ENCODE results near the gene ISY1.

Gene ISY1

DNA sequence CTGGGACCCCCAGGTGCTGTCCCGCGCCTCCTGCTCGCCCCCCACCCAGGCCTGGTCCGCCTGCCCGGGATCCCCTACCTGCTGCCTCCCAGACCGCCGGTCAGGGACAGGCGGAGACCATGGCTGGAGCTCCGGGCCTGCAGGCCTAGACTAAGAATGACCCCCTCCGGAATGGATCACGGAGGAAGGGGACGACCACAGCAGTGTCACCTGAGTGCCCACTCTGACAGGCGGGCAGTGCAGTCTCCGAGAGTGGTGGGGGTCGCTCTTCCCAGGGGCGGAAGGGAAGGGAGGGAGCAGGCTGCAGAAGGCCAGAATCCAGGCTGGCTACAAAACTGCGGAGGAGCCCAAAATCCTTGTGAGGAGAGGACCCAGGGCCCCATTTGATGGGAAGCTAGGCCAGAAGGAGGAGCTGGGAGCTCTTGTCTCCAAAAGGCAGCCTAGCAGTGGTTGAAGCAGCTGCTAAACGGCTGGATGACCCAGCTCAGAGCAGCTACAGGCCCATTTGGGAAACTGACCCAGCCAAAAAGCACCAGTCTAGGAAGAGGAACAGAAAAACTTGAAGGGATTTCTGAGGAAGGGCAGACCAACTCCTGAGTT lies 38.4 kb downstream of the ISY1 start:
- H3K4ac ChIP-seq (ENCODE audit: low read length): no peak overlapping the region
- no peak overlapping the region for H2BK12ac ChIP-seq (ENCODE audit: low read length)
- H3K4me1 ChIP-seq (ENCODE audit: control insufficient read depth in 2 of 2, insufficient read depth in 1 of 2, low read depth in 1 of 2, low read length in 2 of 2): peaks cover 11 to 18% of the 10 kb centered on the region in 2 donors
- H2BK15ac ChIP-seq (ENCODE audit: low read length): no peak overlapping the region
- H3K79me1 ChIP-seq (ENCODE audit: low read depth, low read length): no peaks in the 10 kb centered on the region
- WGBS, 2 donors (ENCODE audit: extremely low coverage in 2 of 2, insufficient read length in 2 of 2, insufficient replicate concordance in 1 of 2): no CpG with 5 or more reads among the region's 18 CpGs
- peak overlapping the region; percentile 84 for H3K18ac ChIP-seq (ENCODE audit: low read length)
- no peak overlapping the region for H3K14ac ChIP-seq (ENCODE audit: low read length)
- DNase-seq (ENCODE audit: low spot score): no peak
- peak overlapping the region; percentile 76 for H3K4me2 ChIP-seq (ENCODE audit: insufficient read depth, low read length, poor library complexity, severe bottlenecking)
- H3K36me3 ChIP-seq (replicated peaks in 1 of 2; ENCODE audit: control insufficient read depth in 2 of 2, insufficient read depth in 2 of 2, low read length in 2 of 2): peaks cover 0 to 10% of the 10 kb centered on the region in 2 donors
- no peak overlapping the region for H4K91ac ChIP-seq (ENCODE audit: low read depth, low read length, poor library complexity)
- H3K9me3 ChIP-seq (replicated peaks in 1 of 2; ENCODE audit: control insufficient read depth in 2 of 2, insufficient read depth in 1 of 2, low read depth in 1 of 2, low read length in 2 of 2): no peaks in the 10 kb centered on the region
- H2AK5ac ChIP-seq (ENCODE audit: low read depth, low read length): no peak overlapping the region
- H3K9ac ChIP-seq (ENCODE audit: low read depth, low read length, poor library complexity): peak overlapping the region; percentile 88
- peak overlapping the region; percentile 1 for H2BK5ac ChIP-seq (ENCODE audit: low read length)
- H3K23ac ChIP-seq (ENCODE audit: low read depth, low read length, poor library complexity): no peak overlapping the region
- H3K27me3 ChIP-seq (ENCODE audit: control insufficient read depth in 3 of 3, insufficient read depth in 3 of 3, low read depth in 1 of 3, low read length in 3 of 3): no peaks in the 10 kb centered on the region
- no peak overlapping the region for H4K8ac ChIP-seq (ENCODE audit: low read depth, low read length)
- H2BK120ac ChIP-seq (ENCODE audit: low read depth, low read length): no peak overlapping the region
- peak overlapping the region; percentile 85 for H2AFZ ChIP-seq (ENCODE audit: low read length)
- H3K27ac ChIP-seq (replicated peaks; ENCODE audit: low read length): no peak overlapping the region
- peak overlapping the region; percentile 72 to 80 for H3K4me3 ChIP-seq (ENCODE audit: low read length in 2 of 2)

DNA sequence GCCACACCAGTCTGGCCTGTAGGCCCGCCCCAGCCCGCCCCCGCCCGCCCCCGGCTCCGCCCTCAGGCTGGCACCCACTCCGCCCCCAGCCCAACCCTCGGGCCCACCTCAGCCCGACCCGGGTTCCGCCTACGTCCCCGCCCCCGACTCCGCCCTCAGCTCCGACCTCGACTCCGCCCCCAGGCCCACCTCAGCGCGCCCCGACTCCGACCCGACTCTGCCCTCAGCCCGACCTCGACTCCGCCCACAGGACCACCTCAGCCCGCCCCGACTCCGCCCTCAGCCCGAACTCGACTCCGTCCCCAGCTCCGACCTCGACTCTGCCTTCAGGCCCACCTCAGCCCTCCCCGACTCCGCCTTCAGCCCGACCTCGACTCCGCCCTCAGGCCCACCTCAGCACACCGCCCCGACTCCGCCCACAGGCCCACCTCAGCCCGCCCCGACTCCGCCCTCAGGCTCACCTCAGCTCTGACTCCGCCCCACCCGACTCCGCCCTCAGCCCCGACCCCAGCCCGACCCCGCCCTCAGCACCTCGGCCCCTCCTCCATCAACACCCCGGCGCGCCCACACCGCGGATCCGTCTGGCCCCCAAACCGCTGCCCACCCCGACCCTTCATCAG lies 39.0 kb downstream of the ISY1 start, which contains the start of gene RAB43:
TSS of gene RAB43 (minus strand) at position 13 of the 620 bp plus-strand sequence. CDS start 315 bp downstream, outside the sequence.
- Histone ChIP-seq H3K79me1 (ENCODE audit: low read depth, low read length) (no peaks in the 10 kb centered on the region), H3K9ac (ENCODE audit: low read depth, low read length, poor library complexity) (peak within 1 kb of the TSS; percentile 90), H4K8ac (ENCODE audit: low read depth, low read length) (no peak within 1 kb of the TSS), H3K27me3 (ENCODE audit: control insufficient read depth in 3 of 3, insufficient read depth in 3 of 3, low read depth in 1 of 3, low read length in 3 of 3) (no peaks in the 10 kb centered on the region), H2AFZ (ENCODE audit: low read length) (peak within 1 kb of the TSS; percentile 90), H2BK5ac (ENCODE audit: low read length) (peak within 1 kb of the TSS; percentile 1), H3K4me3 (ENCODE audit: low read length in 2 of 2) (peak within 1 kb of the TSS; percentile 72 to 89), H2AK5ac (ENCODE audit: low read depth, low read length) (peak within 1 kb of the TSS; percentile 23), H3K4ac (ENCODE audit: low read length) (no peak within 1 kb of the TSS), H3K4me1 (ENCODE audit: control insufficient read depth in 2 of 2, insufficient read depth in 1 of 2, low read depth in 1 of 2, low read length in 2 of 2) (peaks cover 11 to 18% of the 10 kb centered on the region in 2 donors), H4K91ac (ENCODE audit: low read depth, low read length, poor library complexity) (no peak within 1 kb of the TSS), H3K9me3 (replicated peaks in 1 of 2; ENCODE audit: control insufficient read depth in 2 of 2, insufficient read depth in 1 of 2, low read depth in 1 of 2, low read length in 2 of 2) (no peaks in the 10 kb centered on the region), H2BK15ac (ENCODE audit: low read length) (no peak within 1 kb of the TSS), H2BK120ac (ENCODE audit: low read depth, low read length) (no peak within 1 kb of the TSS), H3K36me3 (replicated peaks in 1 of 2; ENCODE audit: control insufficient read depth in 2 of 2, insufficient read depth in 2 of 2, low read length in 2 of 2) (peaks cover 0 to 12% of the 10 kb centered on the region in 2 donors), H2BK12ac (ENCODE audit: low read length) (no peak within 1 kb of the TSS), H3K18ac (ENCODE audit: low read length) (peak within 1 kb of the TSS; percentile 86), H3K4me2 (ENCODE audit: insufficient read depth, low read length, poor library complexity, severe bottlenecking) (peak within 1 kb of the TSS; percentile 87), H3K14ac (ENCODE audit: low read length) (no peak within 1 kb of the TSS), H3K27ac (replicated peaks; ENCODE audit: low read length) (no peak within 1 kb of the TSS), H3K23ac (ENCODE audit: low read depth, low read length, poor library complexity) (peak within 1 kb of the TSS; percentile 31)
- DNase-seq (ENCODE audit: low spot score): peak; percentile 96
- no CpG with 5 or more reads among the region's 60 CpGs for WGBS, 2 donors (ENCODE audit: extremely low coverage in 2 of 2, insufficient read length in 2 of 2, insufficient replicate concordance in 1 of 2)

DNA sequence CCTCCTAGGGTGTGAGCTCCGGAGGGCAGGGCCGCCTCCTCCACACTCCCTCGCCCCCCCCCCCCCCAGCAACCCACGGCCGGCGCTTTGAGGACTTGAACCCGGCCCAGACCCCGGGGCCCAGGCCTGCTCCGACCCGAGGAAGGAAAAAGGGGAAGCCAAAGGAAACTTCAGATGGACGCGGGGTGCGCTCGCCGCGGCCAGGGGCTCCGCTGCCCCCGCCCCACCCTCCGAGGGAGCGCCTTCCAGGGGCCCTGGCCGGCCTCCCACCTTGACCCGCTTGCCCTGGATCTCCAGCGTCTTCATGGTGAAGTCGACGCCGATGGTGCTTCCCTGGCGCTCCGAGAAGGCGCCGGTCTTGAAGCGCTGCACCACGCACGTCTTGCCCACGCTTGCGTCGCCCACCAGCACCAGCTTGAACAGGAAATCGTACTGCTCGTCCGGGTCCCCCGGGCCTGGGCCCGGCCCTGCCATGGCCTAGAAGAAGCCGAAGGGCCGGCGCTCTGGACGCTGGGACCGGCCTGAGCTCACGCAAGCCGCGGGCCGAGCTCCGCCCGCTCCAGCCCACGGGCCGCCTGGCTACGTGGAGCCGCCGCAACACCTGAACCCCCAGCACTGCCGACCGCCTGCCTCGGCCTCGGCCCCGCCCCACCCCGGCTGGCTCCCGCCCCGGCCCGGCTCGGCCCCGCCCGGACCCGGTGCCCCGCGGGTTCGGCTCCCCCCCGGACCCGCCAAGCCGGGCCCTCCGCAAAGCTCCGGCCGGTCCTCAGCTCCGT lies 39.7 kb downstream of the ISY1 start:
- no peaks in the 10 kb centered on the region for H3K79me1 ChIP-seq (ENCODE audit: low read depth, low read length)
- H3K23ac ChIP-seq (ENCODE audit: low read depth, low read length, poor library complexity): peak overlapping the region; percentile 31
- no peak overlapping the region for H2BK120ac ChIP-seq (ENCODE audit: low read depth, low read length)
- peak overlapping the region; percentile 87 for H3K4me2 ChIP-seq (ENCODE audit: insufficient read depth, low read length, poor library complexity, severe bottlenecking)
- no peak overlapping the region for H2BK15ac ChIP-seq (ENCODE audit: low read length)
- H3K18ac ChIP-seq (ENCODE audit: low read length): peak overlapping the region; percentile 75
- H3K27ac ChIP-seq (replicated peaks; ENCODE audit: low read length): no peak overlapping the region
- no peak overlapping the region for H2BK5ac ChIP-seq (ENCODE audit: low read length)
- H3K4me1 ChIP-seq (ENCODE audit: control insufficient read depth in 2 of 2, insufficient read depth in 1 of 2, low read depth in 1 of 2, low read length in 2 of 2): peaks cover 14 to 23% of the 10 kb centered on the region in 2 donors
- H4K8ac ChIP-seq (ENCODE audit: low read depth, low read length): no peak overlapping the region
- peak overlapping the region; percentile 90 for H2AFZ ChIP-seq (ENCODE audit: low read length)
- H3K14ac ChIP-seq (ENCODE audit: low read length): no peak overlapping the region
- DNase-seq (ENCODE audit: low spot score): peak; percentile 27
- H2BK12ac ChIP-seq (ENCODE audit: low read length): no peak overlapping the region
- no peak overlapping the region for H3K4ac ChIP-seq (ENCODE audit: low read length)
- WGBS, 2 donors (ENCODE audit: extremely low coverage in 2 of 2, insufficient read length in 2 of 2, insufficient replicate concordance in 1 of 2): no CpG with 5 or more reads among the region's 80 CpGs
- H3K4me3 ChIP-seq (ENCODE audit: low read length in 2 of 2): peak overlapping the region; percentile 72 to 89
- peak overlapping the region; percentile 90 for H3K9ac ChIP-seq (ENCODE audit: low read depth, low read length, poor library complexity)
- H3K36me3 ChIP-seq (replicated peaks in 1 of 2; ENCODE audit: control insufficient read depth in 2 of 2, insufficient read depth in 2 of 2, low read length in 2 of 2): peaks cover 0 to 12% of the 10 kb centered on the region in 2 donors
- no peaks in the 10 kb centered on the region for H3K9me3 ChIP-seq (replicated peaks in 1 of 2; ENCODE audit: control insufficient read depth in 2 of 2, insufficient read depth in 1 of 2, low read depth in 1 of 2, low read length in 2 of 2)
- H3K27me3 ChIP-seq (ENCODE audit: control insufficient read depth in 3 of 3, insufficient read depth in 3 of 3, low read depth in 1 of 3, low read length in 3 of 3): no peaks in the 10 kb centered on the region
- H2AK5ac ChIP-seq (ENCODE audit: low read depth, low read length): peak overlapping the region; percentile 23
- no peak overlapping the region for H4K91ac ChIP-seq (ENCODE audit: low read depth, low read length, poor library complexity)
